ENCODE results near the gene TSPAN2.
"Not testable (repeated sequence)": the region's sequence is repeated elsewhere in the genome, so short reads cannot be mapped to it uniquely, and the experiment has no call there.

The TSPAN2 gene

DNA sequence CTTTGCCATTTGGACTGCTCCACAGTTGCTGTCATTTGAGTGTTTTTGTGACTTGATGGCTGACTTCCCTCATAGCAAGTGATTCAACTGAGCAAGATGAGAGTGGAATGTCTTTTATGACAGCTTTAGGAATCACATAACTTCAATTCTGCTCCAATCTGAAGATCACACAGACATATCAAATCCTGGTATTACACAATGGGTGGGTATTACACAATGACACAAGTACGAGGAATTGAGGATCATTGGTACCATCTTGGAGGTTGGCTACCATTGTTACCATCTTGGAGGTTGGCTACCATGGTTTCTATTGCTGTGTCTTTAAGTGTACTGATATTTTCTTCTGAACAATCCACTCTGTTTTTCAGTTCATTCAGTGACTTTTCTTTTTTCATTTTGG, 68.2 kb downstream of the TSPAN2 start:
- H3K36me3 ChIP-seq (ENCODE audit: control insufficient read depth, insufficient read depth, low read length) = no peaks in the 10 kb centered on the region

DNA sequence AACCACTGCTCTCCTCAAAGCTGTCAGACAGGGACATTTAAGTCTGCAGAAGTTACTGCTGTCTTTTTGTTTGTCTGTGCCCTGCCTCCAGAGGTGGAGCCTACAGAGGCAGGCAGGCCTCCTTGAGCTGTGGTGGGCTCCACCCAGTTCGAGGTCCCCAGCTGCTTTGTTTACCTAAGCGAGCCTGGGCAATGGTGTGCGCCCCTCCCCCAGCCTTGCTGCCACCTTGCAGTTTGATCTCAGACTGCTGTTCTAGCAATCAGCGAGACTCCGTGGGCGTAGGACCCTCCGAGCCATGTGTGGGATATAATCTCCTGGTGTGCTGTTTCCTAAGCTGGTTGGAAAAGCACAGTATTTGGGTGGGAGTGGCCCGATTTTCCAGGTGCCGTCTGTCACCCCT, 69.8 kb downstream of the TSPAN2 start:
- not testable (repeated sequence) for H3K4ac ChIP-seq (ENCODE audit: low read depth, low read length); DNase-seq; H3K79me1 ChIP-seq (ENCODE audit: low read length); H3K27ac ChIP-seq (ENCODE audit: low read depth, low read length); H2BK5ac ChIP-seq (ENCODE audit: low read length); H3K9ac ChIP-seq (ENCODE audit: low read length); H4K8ac ChIP-seq (ENCODE audit: low read depth, low read length); H2AK5ac ChIP-seq (ENCODE audit: low read length); H3K23ac ChIP-seq (ENCODE audit: low read length); H2BK15ac ChIP-seq (replicated peaks; ENCODE audit: low read depth); H3K36me3 ChIP-seq (ENCODE audit: control insufficient read depth, insufficient read depth, low read length); H2BK120ac ChIP-seq (ENCODE audit: low read depth, low read length); H3K79me2 ChIP-seq (ENCODE audit: control insufficient read depth, insufficient read depth, low read length); H3K27me3 ChIP-seq (ENCODE audit: insufficient read depth, low read length, poor library complexity); H3K18ac ChIP-seq (ENCODE audit: low read length); H4K5ac ChIP-seq (ENCODE audit: low read length); H3K4me3 ChIP-seq (ENCODE audit: low read length); H3K4me2 ChIP-seq (ENCODE audit: low read length); H3K4me1 ChIP-seq (ENCODE audit: control insufficient read depth, low read depth, low read length); H3K56ac ChIP-seq (ENCODE audit: low read length)
- WGBS (ENCODE audit: extremely low coverage, insufficient coverage, low lambda C conversion rate) = no CpG with 5 or more reads among the region's 9 CpGs

More for the DNA sequence above, 68.2 kb downstream of the TSPAN2 start:
- no peak overlapping the region for H4K8ac ChIP-seq (ENCODE audit: low read depth, low read length)
- no CpG with 5 or more reads among the region's 1 CpG for WGBS (ENCODE audit: extremely low coverage, insufficient coverage, low lambda C conversion rate)
- H3K4me1 ChIP-seq (ENCODE audit: control insufficient read depth, low read depth, low read length) = no peaks in the 10 kb centered on the region
- H4K5ac ChIP-seq (ENCODE audit: low read length) = no peak overlapping the region
- no peak overlapping the region for H3K4me3 ChIP-seq (ENCODE audit: low read length)
- no peaks in the 10 kb centered on the region for H3K79me2 ChIP-seq (ENCODE audit: control insufficient read depth, insufficient read depth, low read length)
- H3K9ac ChIP-seq (ENCODE audit: low read length) = no peak overlapping the region
- no peaks in the 10 kb centered on the region for H3K27me3 ChIP-seq (ENCODE audit: insufficient read depth, low read length, poor library complexity)
- no peak overlapping the region for H2AK5ac ChIP-seq (ENCODE audit: low read length)
- no peak overlapping the region for H3K27ac ChIP-seq (ENCODE audit: low read depth, low read length)
- no peak overlapping the region for H3K56ac ChIP-seq (ENCODE audit: low read length)
- no peak overlapping the region for H2BK5ac ChIP-seq (ENCODE audit: low read length)
- H3K4me2 ChIP-seq (ENCODE audit: low read length) = no peak overlapping the region
- DNase-seq = no peak
- H3K79me1 ChIP-seq (ENCODE audit: low read length) = no peaks in the 10 kb centered on the region
- no peak overlapping the region for H3K4ac ChIP-seq (ENCODE audit: low read depth, low read length)
- no peak overlapping the region for H3K18ac ChIP-seq (ENCODE audit: low read length)
- H2BK120ac ChIP-seq (ENCODE audit: low read depth, low read length) = no peak overlapping the region
- H3K23ac ChIP-seq (ENCODE audit: low read length) = no peak overlapping the region
- H2BK15ac ChIP-seq (replicated peaks; ENCODE audit: low read depth) = no peak overlapping the region

DNA sequence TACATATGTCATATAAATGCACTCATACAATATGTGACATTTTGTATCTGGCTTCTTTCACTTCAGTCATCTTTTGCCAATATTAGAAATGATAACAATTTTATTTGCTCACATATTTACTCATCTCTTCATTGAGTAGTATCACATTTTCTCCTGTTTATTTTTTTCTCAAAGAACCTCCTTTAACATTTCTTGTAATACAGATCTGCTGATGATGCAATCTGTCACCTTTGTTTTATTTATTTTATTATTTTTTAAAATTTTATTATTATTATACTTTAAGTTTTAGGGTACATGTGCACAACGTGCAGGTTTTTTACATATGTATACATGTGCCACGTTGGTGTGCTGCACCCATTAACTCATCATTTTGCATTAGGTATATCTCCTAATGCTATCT, 75.5 kb downstream of the TSPAN2 start:
- Histone ChIP-seq H3K4me2 (ENCODE audit: low read length) (no peak overlapping the region), H2AK5ac (ENCODE audit: low read length) (no peak overlapping the region), H2BK15ac (replicated peaks; ENCODE audit: low read depth) (no peak overlapping the region), H2BK120ac (ENCODE audit: low read depth, low read length) (no peak overlapping the region), H3K27ac (ENCODE audit: low read depth, low read length) (no peak overlapping the region), H3K79me2 (ENCODE audit: control insufficient read depth, insufficient read depth, low read length) (no peaks in the 10 kb centered on the region), H3K23ac (ENCODE audit: low read length) (no peak overlapping the region), H3K79me1 (ENCODE audit: low read length) (no peaks in the 10 kb centered on the region), H3K4me1 (ENCODE audit: control insufficient read depth, low read depth, low read length) (no peaks in the 10 kb centered on the region), H3K9ac (ENCODE audit: low read length) (no peak overlapping the region), H3K36me3 (ENCODE audit: control insufficient read depth, insufficient read depth, low read length) (no peaks in the 10 kb centered on the region), H4K8ac (ENCODE audit: low read depth, low read length) (no peak overlapping the region), H3K56ac (ENCODE audit: low read length) (no peak overlapping the region), H3K4ac (ENCODE audit: low read depth, low read length) (no peak overlapping the region), H3K18ac (ENCODE audit: low read length) (no peak overlapping the region), H3K27me3 (ENCODE audit: insufficient read depth, low read length, poor library complexity) (no peaks in the 10 kb centered on the region), H2BK5ac (ENCODE audit: low read length) (no peak overlapping the region), H4K5ac (ENCODE audit: low read length) (no peak overlapping the region), H3K4me3 (ENCODE audit: low read length) (no peak overlapping the region)
- no CpG with 5 or more reads among the region's 2 CpGs for WGBS (ENCODE audit: extremely low coverage, insufficient coverage, low lambda C conversion rate)
- DNase-seq = no peak

DNA sequence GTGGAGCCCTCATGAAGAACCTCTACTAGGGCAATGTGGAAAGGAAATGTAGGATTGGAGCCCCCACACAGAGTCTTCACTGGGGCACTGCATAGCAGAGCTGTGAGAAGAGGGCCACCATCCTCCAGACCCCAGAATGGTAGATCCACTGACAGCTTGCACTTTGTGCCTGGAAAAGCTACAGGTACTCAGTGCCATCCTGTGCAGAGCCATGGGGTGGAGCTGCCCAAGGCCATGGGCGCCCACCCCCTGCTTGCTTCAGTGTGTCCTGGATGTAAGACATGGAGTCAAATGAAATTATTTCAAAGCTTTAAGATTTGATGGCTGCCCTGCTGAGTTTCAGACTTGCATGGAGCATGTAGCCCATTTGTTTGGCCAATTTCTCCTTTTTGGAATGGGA, 76.9 kb downstream of the TSPAN2 start:
- Histone ChIP-seq H4K8ac (ENCODE audit: low read depth, low read length) (no peak overlapping the region), H4K5ac (ENCODE audit: low read length) (no peak overlapping the region), H3K27ac (ENCODE audit: low read depth, low read length) (no peak overlapping the region), H2BK5ac (ENCODE audit: low read length) (no peak overlapping the region), H3K9ac (ENCODE audit: low read length) (no peak overlapping the region), H3K4ac (ENCODE audit: low read depth, low read length) (no peak overlapping the region), H3K27me3 (ENCODE audit: insufficient read depth, low read length, poor library complexity) (no peaks in the 10 kb centered on the region), H2BK120ac (ENCODE audit: low read depth, low read length) (no peak overlapping the region), H3K79me1 (ENCODE audit: low read length) (no peaks in the 10 kb centered on the region), H3K4me2 (ENCODE audit: low read length) (no peak overlapping the region), H3K36me3 (ENCODE audit: control insufficient read depth, insufficient read depth, low read length) (no peaks in the 10 kb centered on the region), H3K56ac (ENCODE audit: low read length) (no peak overlapping the region), H3K4me1 (ENCODE audit: control insufficient read depth, low read depth, low read length) (no peaks in the 10 kb centered on the region), H3K4me3 (ENCODE audit: low read length) (no peak overlapping the region), H3K23ac (ENCODE audit: low read length) (no peak overlapping the region), H2AK5ac (ENCODE audit: low read length) (no peak overlapping the region), H3K79me2 (ENCODE audit: control insufficient read depth, insufficient read depth, low read length) (no peaks in the 10 kb centered on the region), H2BK15ac (replicated peaks; ENCODE audit: low read depth) (no peak overlapping the region), H3K18ac (ENCODE audit: low read length) (no peak overlapping the region)
- WGBS (ENCODE audit: extremely low coverage, insufficient coverage, low lambda C conversion rate) = no CpG with 5 or more reads among the region's 1 CpG
- DNase-seq = no peak

DNA sequence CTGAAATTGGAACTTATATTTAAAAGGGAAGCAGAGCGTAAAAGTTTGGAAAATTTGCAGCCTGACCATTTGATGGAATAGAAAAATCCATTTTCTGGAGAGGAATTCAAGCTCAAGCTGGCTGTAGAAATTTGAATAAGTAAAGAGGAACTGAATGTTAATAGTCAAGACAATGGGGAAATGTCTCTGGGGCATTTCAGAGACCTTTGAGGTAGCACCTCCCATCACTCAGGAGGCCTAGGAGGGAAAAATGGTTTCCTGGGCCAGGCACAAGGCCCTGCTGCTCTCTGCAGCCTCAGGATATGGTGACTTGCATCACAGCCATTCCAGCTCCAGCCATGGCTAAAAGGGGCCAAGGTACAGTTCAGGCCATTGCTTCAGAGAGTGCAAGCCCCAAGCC, 77.3 kb downstream of the TSPAN2 start:
- WGBS (ENCODE audit: extremely low coverage, insufficient coverage, low lambda C conversion rate) = no CpG with 5 or more reads among the region's 1 CpG
- Histone ChIP-seq H2AK5ac (ENCODE audit: low read length) (no peak overlapping the region), H2BK15ac (replicated peaks; ENCODE audit: low read depth) (no peak overlapping the region), H2BK5ac (ENCODE audit: low read length) (no peak overlapping the region), H3K79me2 (ENCODE audit: control insufficient read depth, insufficient read depth, low read length) (no peaks in the 10 kb centered on the region), H3K18ac (ENCODE audit: low read length) (no peak overlapping the region), H4K5ac (ENCODE audit: low read length) (no peak overlapping the region), H3K4ac (ENCODE audit: low read depth, low read length) (no peak overlapping the region), H3K36me3 (ENCODE audit: control insufficient read depth, insufficient read depth, low read length) (no peaks in the 10 kb centered on the region), H3K4me3 (ENCODE audit: low read length) (no peak overlapping the region), H3K4me1 (ENCODE audit: control insufficient read depth, low read depth, low read length) (no peaks in the 10 kb centered on the region), H3K79me1 (ENCODE audit: low read length) (no peaks in the 10 kb centered on the region), H3K27ac (ENCODE audit: low read depth, low read length) (no peak overlapping the region), H3K56ac (ENCODE audit: low read length) (no peak overlapping the region), H3K23ac (ENCODE audit: low read length) (no peak overlapping the region), H2BK120ac (ENCODE audit: low read depth, low read length) (no peak overlapping the region), H3K9ac (ENCODE audit: low read length) (no peak overlapping the region), H4K8ac (ENCODE audit: low read depth, low read length) (no peak overlapping the region), H3K27me3 (ENCODE audit: insufficient read depth, low read length, poor library complexity) (no peaks in the 10 kb centered on the region), H3K4me2 (ENCODE audit: low read length) (no peak overlapping the region)
- no peak for DNase-seq

DNA sequence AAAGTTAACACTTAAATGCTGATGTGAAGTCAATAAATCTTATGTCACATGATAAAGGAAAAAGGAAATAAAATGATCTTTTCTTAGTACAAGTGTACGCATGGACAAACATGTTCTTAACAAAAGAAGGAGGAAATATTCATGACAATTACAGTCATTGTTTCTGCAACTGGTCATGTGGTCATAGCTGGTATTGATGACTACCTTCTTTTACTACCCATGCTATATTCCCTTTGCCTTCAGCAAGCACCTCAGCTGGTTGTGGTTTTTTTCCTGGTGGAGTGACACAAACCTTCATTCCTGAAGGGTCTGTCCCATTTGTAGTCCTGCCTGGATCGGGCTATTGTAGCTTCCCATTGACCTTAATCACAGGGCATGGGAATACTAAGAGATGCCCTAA, 83.1 kb downstream of the TSPAN2 start:
- WGBS (ENCODE audit: extremely low coverage, insufficient coverage, low lambda C conversion rate) = no CpG with 5 or more reads among the region's 2 CpGs

More for the DNA sequence above, 83.1 kb downstream of the TSPAN2 start:
- no peaks in the 10 kb centered on the region for H3K36me3 ChIP-seq (ENCODE audit: control insufficient read depth, insufficient read depth, low read length)
- no peak overlapping the region for H3K56ac ChIP-seq (ENCODE audit: low read length)
- no peak overlapping the region for H3K4me3 ChIP-seq (ENCODE audit: low read length)
- H3K79me1 ChIP-seq (ENCODE audit: low read length) = no peaks in the 10 kb centered on the region
- H3K9ac ChIP-seq (ENCODE audit: low read length) = no peak overlapping the region
- H3K27me3 ChIP-seq (ENCODE audit: insufficient read depth, low read length, poor library complexity) = no peaks in the 10 kb centered on the region
- no peak overlapping the region for H2BK120ac ChIP-seq (ENCODE audit: low read depth, low read length)
- no peak overlapping the region for H3K23ac ChIP-seq (ENCODE audit: low read length)
- no peak overlapping the region for H4K5ac ChIP-seq (ENCODE audit: low read length)
- no peaks in the 10 kb centered on the region for H3K4me1 ChIP-seq (ENCODE audit: control insufficient read depth, low read depth, low read length)
- H3K4ac ChIP-seq (ENCODE audit: low read depth, low read length) = no peak overlapping the region
- DNase-seq = no peak
- no peak overlapping the region for H3K18ac ChIP-seq (ENCODE audit: low read length)
- H2BK5ac ChIP-seq (ENCODE audit: low read length) = no peak overlapping the region
- H2BK15ac ChIP-seq (replicated peaks; ENCODE audit: low read depth) = no peak overlapping the region
- H3K79me2 ChIP-seq (ENCODE audit: control insufficient read depth, insufficient read depth, low read length) = no peaks in the 10 kb centered on the region
- H3K27ac ChIP-seq (ENCODE audit: low read depth, low read length) = no peak overlapping the region
- H3K4me2 ChIP-seq (ENCODE audit: low read length) = no peak overlapping the region
- no peak overlapping the region for H4K8ac ChIP-seq (ENCODE audit: low read depth, low read length)
- H2AK5ac ChIP-seq (ENCODE audit: low read length) = no peak overlapping the region

Measured in mesendoderm (in vitro differentiated cells).